Cardiac muscle cell (in vitro differentiated cells and primary cell): ENCODE results near the gene LRRC4. TPM values are rescaled to one million over a fixed set of nuclear protein-coding genes. Genes with fewer than 3 reads are reported as not detected.

Experiments used
- DNase-seq, 2 donors: peaks; one replicate each; pipeline versions ENCODE4 v3.0.0 to v3.0.0-alpha.2; 2010 to 2017; ENCODE audit warnings: low read depth in 1 of 2, low spot score in 1 of 2
- H3K27ac ChIP-seq: fragments of 200-600 bp; sonication (generic); 2 replicates; pipeline ENCODE4 v1.5.1; 2016
- H3K27me3 ChIP-seq: fragments of 200-600 bp; sonication (generic); 2 replicates; pipeline ENCODE4 v1.6.0; 2016; ENCODE audit warnings: control low read depth
- H3K36me3 ChIP-seq: fragments of 200-600 bp; sonication (generic); 2 replicates; pipeline ENCODE4 v1.5.1; 2016; ENCODE audit warnings: control low read depth
- H3K4me1 ChIP-seq: fragments of 200-600 bp; sonication (generic); 2 replicates; pipeline ENCODE4 v1.8.1; 2017; ENCODE audit warnings: low read depth, mild to moderate bottlenecking, mixed run types
- H3K4me3 ChIP-seq: fragments of 200-600 bp; sonication (generic); 2 replicates; pipeline ENCODE4 v1.5.1; 2016; ENCODE audit warnings: mild to moderate bottlenecking
- H3K9me3 ChIP-seq: fragments of 200-600 bp; sonication (generic); 2 replicates; pipeline ENCODE4 v1.5.1; 2017; ENCODE audit warnings: low read depth, mild to moderate bottlenecking, control low read depth
- polyA plus RNA-seq: library from polyadenylated mRNA; unstranded; fragments of >200 nt; fragmentation: Nextera tagmentation; extraction: Ambion mirVana; gene quantifications from 2 replicates; pipeline ENCODE4 v1.2.1, GENCODE V29; 2016
- total RNA-seq: library from RNA; depleted of rRNA; stranded (reverse); fragments of >200 nt; gene quantifications from 2 replicates; pipeline ENCODE4 v1.2.3, GENCODE V29; 2016
- TF ChIP-seq, protein P1 (sequence below): IDR thresholded peaks from 2 replicates; pipeline ENCODE4 v1.5.1; 2012; ENCODE audit warnings: low read depth, mild to moderate bottlenecking, low read length

The LRRC4 gene
- total and polyA plus RNA-seq, 2 experiments from 2014 or later: 2.9 to 9.3 TPM

DNA sequence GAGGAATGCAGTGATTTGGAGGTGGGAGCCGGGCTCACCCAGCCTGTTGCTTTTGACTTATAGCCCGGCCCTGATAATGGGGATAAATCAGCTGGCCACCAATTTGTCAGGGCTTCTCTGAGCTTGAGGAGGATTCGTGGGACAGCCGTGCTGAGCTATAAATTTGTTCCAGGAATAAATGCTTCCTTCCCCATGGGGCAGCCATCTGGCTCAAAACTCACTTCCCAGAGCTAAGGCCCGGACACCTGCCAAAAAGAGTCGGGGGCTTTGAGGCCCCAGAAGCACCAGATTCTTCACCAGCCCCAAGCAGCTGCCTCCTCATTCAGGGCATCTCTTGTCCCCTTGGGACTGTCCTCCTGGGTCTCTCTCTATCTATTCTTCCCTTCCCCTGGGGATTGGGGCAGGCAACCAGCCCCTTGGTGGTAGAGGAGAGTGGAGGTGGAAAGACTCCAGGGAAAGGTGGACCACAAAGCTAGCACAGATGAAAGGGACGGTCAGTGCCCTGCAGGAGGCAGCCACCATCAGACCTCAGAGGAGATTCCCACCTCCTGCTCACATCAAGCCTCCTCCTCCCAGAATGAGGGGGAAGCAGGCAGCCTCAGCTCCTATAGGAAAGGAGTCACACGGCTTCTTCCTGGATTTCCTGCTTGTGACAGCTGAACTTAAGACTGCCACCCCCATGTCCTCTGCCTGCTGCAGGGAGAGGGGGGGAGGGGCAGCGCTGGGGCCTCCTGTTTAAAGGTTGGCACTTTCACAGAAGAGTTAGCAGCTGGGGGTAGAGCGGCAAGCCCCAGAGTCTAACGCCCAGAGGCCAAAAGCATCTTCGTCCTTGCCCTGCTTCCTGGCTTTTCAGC is 44.2 kb upstream of the LRRC4 start:
- no peak for DNase-seq
- H3K36me3 ChIP-seq: no peaks in the 10 kb centered on the region
- no peak overlapping the region for H3K4me3 ChIP-seq
- H3K9me3 ChIP-seq: no peaks in the 10 kb centered on the region
- H3K27ac ChIP-seq: no peak overlapping the region
- TF ChIP-seq, protein P1, sequence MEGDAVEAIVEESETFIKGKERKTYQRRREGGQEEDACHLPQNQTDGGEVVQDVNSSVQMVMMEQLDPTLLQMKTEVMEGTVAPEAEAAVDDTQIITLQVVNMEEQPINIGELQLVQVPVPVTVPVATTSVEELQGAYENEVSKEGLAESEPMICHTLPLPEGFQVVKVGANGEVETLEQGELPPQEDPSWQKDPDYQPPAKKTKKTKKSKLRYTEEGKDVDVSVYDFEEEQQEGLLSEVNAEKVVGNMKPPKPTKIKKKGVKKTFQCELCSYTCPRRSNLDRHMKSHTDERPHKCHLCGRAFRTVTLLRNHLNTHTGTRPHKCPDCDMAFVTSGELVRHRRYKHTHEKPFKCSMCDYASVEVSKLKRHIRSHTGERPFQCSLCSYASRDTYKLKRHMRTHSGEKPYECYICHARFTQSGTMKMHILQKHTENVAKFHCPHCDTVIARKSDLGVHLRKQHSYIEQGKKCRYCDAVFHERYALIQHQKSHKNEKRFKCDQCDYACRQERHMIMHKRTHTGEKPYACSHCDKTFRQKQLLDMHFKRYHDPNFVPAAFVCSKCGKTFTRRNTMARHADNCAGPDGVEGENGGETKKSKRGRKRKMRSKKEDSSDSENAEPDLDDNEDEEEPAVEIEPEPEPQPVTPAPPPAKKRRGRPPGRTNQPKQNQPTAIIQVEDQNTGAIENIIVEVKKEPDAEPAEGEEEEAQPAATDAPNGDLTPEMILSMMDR: no peak
- no peaks in the 10 kb centered on the region for H3K27me3 ChIP-seq
- no peaks in the 10 kb centered on the region for H3K4me1 ChIP-seq

DNA sequence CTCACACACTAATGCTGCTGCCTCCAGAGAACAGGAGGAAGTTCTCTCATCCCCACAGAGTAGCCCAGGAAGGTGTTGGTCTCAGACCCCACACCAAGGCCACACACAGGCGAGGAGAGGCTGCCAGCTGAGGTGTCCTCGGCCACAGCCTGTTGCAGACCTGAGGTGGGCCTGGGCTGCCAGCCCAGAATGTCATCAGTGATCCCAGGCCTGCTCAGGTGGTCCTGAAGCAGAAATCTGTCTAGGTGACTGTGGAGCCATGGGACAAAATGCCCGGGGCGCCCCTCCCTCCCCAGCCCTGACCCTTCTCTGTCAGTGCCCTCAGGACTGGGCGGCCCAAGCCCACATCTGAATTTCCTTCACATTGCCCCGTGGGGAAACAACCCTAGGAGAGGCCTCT is 43.5 kb upstream of the LRRC4 start:
- Histone ChIP-seq H3K9me3 (no peaks in the 10 kb centered on the region), H3K36me3 (no peaks in the 10 kb centered on the region), H3K4me1 (no peaks in the 10 kb centered on the region), H3K27me3 (no peaks in the 10 kb centered on the region), H3K27ac (no peak overlapping the region), H3K4me3 (no peak overlapping the region)
- DNase-seq: no peak
- TF ChIP-seq, protein P1: no peak

GRCh38 chr7:128074336-128074735 is 43.1 kb upstream of the LRRC4 start:
- DNase-seq: no peak
- H3K36me3 ChIP-seq: no peaks in the 10 kb centered on the region
- H3K27ac ChIP-seq: no peak overlapping the region

DNA sequence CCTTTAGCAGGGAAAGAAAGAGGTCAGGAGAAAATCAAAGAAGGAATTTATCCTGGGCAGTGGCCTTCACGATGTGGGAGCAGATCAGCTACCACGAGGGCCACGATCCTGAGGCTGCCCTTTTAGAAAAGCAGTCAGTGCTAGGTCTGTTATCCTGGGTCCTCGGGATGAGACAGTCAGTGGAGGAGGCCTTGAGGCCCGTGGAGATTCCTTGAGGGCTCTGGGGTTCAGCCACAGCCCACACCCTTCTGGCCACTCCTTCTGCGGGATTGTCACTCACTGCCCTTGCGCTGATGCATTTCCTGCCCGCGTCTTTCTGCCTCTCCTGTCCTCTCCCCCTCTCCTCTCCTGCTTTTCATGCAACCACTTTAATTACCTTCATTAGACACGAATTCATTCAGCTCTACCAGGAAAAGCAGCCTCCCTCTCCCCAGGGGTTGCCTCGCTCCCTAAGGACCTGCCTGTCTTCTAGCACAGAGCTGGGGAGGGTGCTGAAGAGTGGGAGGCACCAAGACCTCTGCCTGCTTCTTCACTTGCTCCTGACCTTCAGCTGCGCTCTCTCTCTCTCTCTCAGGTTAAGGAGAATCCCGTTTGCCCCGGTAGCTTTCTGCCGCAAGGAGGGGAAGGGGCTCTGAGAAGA is 42.6 kb upstream of the LRRC4 start:
- DNase-seq: no peak
- H3K36me3 ChIP-seq: no peaks in the 10 kb centered on the region
- no peaks in the 10 kb centered on the region for H3K27me3 ChIP-seq
- H3K4me3 ChIP-seq: no peak overlapping the region
- no peak overlapping the region for H3K27ac ChIP-seq
- H3K9me3 ChIP-seq: no peaks in the 10 kb centered on the region
- no peaks in the 10 kb centered on the region for H3K4me1 ChIP-seq
- TF ChIP-seq, protein P1: no peak

More at GRCh38 chr7:128074336-128074735, 43.1 kb upstream of the LRRC4 start:
- no peaks in the 10 kb centered on the region for H3K9me3 ChIP-seq
- TF ChIP-seq, protein P1: no peak
- no peaks in the 10 kb centered on the region for H3K4me1 ChIP-seq
- no peak overlapping the region for H3K4me3 ChIP-seq
- H3K27me3 ChIP-seq: no peaks in the 10 kb centered on the region

DNA sequence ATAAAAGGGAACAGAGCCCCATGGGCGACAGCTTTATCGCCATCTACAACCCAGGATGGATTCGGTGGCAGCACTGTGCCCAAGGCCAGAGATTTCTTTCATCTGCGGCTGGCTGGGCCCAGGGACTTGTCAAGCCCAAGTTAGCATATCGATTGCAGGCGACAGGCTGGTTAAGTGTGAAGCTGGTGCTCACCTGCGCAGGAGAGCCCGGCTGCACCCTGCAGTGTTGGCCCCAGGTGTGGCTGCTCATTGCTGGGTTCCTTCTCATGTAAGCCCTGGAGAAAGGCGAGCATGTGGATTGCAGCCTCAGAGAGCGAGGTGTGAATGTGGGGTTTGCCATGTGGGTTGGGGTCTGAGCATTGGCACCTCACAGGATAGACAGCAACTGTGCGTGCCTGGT is 40.6 kb upstream of the LRRC4 start:
- TF ChIP-seq, protein P1: no peak
- no peak for DNase-seq
- Histone ChIP-seq H3K36me3 (no peaks in the 10 kb centered on the region), H3K4me3 (no peak overlapping the region), H3K27ac (no peak overlapping the region), H3K9me3 (no peaks in the 10 kb centered on the region), H3K4me1 (no peaks in the 10 kb centered on the region), H3K27me3 (no peaks in the 10 kb centered on the region)
